Keratinocyte (primary cell): ENCODE results near the gene UHMK1. TPM values are rescaled to one million over a fixed set of nuclear protein-coding genes. Genes with fewer than 3 reads are reported as not detected.
"Not testable (repeated sequence)": the region's sequence is repeated elsewhere in the genome, so short reads cannot be mapped to it uniquely, and the experiment has no call there.

Experiments used
- DNase-seq: peaks from one replicate; pipeline ENCODE4 v3.0.0-alpha.2; 2011; ENCODE audit warnings: low read depth, missing footprints, low spot score
- FAIRE-seq: peaks from 2 replicates; lab custom pipeline; 2011; peaks lifted over from hg19 to GRCh38; lab: Jason Lieb, UNC
- H2AFZ ChIP-seq: 2 replicates; pipeline ENCODE4 v1.6.0; 2012; ENCODE audit warnings: low read length, control low read depth, inconsistent platforms; ENCODE audit not compliant: control insufficient read depth
- H3K27ac ChIP-seq: 2 replicates; pipeline ENCODE4 v1.5.1; 2011; ENCODE audit warnings: low read length; ENCODE audit not compliant: control insufficient read depth, insufficient read depth
- H3K27me3 ChIP-seq: 3 replicates; pipeline ENCODE4 v1.6.0; 2011; ENCODE audit warnings: low read length; ENCODE audit not compliant: control insufficient read depth, insufficient read depth; ENCODE audit errors: extremely low read depth
- H3K36me3 ChIP-seq, 2 experiments: 2 replicates in 1 of 2; 3 replicates in 1 of 2; pipeline ENCODE4 v1.5.1; 2011; ENCODE audit warnings: low read length in 2 of 2, mild to moderate bottlenecking in 1 of 2; ENCODE audit not compliant: control insufficient read depth in 2 of 2, insufficient read depth in 2 of 2; ENCODE audit errors: extremely low read depth in 1 of 2
- H3K4me1 ChIP-seq: 3 replicates; pipeline ENCODE4 v1.5.1; 2011; ENCODE audit warnings: low read length; ENCODE audit not compliant: control insufficient read depth, insufficient read depth; ENCODE audit errors: extremely low read depth
- H3K4me2 ChIP-seq: 3 replicates; pipeline ENCODE4 v1.6.0; 2011; ENCODE audit warnings: low read depth, low read length; ENCODE audit not compliant: control insufficient read depth, insufficient read depth; ENCODE audit errors: extremely low read depth
- H3K4me3 ChIP-seq, 3 experiments: fragments of 200-600 bp in 1 of 3; sonication (generic) in 1 of 3; 2 replicates in 2 of 3; 3 replicates in 1 of 3; pipeline ENCODE4 v1.5.1; 2011 to 2016; ENCODE audit warnings: low read length in 3 of 3, mild to moderate bottlenecking in 3 of 3, control low read depth in 2 of 3, inconsistent platforms in 1 of 3, low read depth in 1 of 3, mixed read lengths in 1 of 3, mixed run types in 1 of 3, moderate library complexity in 1 of 3; ENCODE audit not compliant: control insufficient read depth in 2 of 3, insufficient read depth in 2 of 3; ENCODE audit errors: extremely low read depth in 1 of 3
- H3K79me2 ChIP-seq: 2 replicates; pipeline ENCODE4 v1.6.0; 2012; ENCODE audit warnings: low read length; ENCODE audit not compliant: control insufficient read depth, insufficient read depth
- H3K9ac ChIP-seq: 3 replicates; pipeline ENCODE4 v1.6.0; 2011; ENCODE audit warnings: low read length; ENCODE audit not compliant: control insufficient read depth, insufficient read depth; ENCODE audit errors: extremely low read depth
- H3K9me1 ChIP-seq: 3 replicates; pipeline ENCODE4 v1.6.0; 2011; ENCODE audit warnings: low read length; ENCODE audit not compliant: control insufficient read depth, insufficient read depth; ENCODE audit errors: extremely low read depth
- H3K9me3 ChIP-seq: 2 replicates; pipeline ENCODE4 v1.5.1; 2012; ENCODE audit warnings: low read depth, low read length; ENCODE audit not compliant: control insufficient read depth
- H4K20me1 ChIP-seq: 3 replicates; pipeline ENCODE4 v1.6.0; 2011; ENCODE audit warnings: low read length; ENCODE audit not compliant: control insufficient read depth, insufficient read depth; ENCODE audit errors: extremely low read depth
- EZH2 ChIP-seq: IDR thresholded peaks from one replicate; pipeline ENCODE4 v1.6.1; 2012; ENCODE audit warnings: inconsistent platforms, mild to moderate bottlenecking, low read length, moderate library complexity
- dilution Hi-C: fragments of 300-500 bp; cut with MboI; formaldehyde crosslinking; loops from one replicate; pipeline ENCODE4 v1.7.0; 2020; ENCODE audit warnings: low sequenced_read_pairs; ENCODE audit not compliant: extremely low pct_ligation_motif_present
- polyA plus RNA-seq, 5 experiments: library from polyadenylated mRNA; depleted of rRNA in 3 of 5; stranded (reverse) in 3 of 5; stranded (forward) in 1 of 5; unstranded in 1 of 5; fragments of >200 nt; gene quantifications; 1 replicate in 1 of 5; 2 replicates in 3 of 5; 3 replicates in 1 of 5; pipeline versions ENCODE4 v1.2.1 to v1.2.3, GENCODE V29; 2011 to 2012; ENCODE audit warnings: missing spikeins in 2 of 5, low read depth in 1 of 5, low replicate concordance in 1 of 5
- TF ChIP-seq, protein P1 (sequence below), 3 experiments: IDR thresholded peaks in 1 of 3; conservative IDR thresholded peaks in 1 of 3; optimal IDR thresholded peaks in 1 of 3; 2 replicates in 2 of 3; 3 replicates in 1 of 3; pipeline versions ENCODE3 to v1.5.1; 2011; ENCODE audit warnings: low read length in 3 of 3, mild to moderate bottlenecking in 3 of 3, moderate library complexity in 2 of 3, control low read depth in 1 of 3, inconsistent platforms in 1 of 3; ENCODE audit not compliant: insufficient read depth in 2 of 3; ENCODE audit errors: extremely low read depth in 1 of 3

Gene UHMK1
- polyA plus RNA-seq, 1 donor (not counting 4 experiments of a cell fraction or from before 2014, with no cell fraction given) = 45.1 TPM

DNA sequence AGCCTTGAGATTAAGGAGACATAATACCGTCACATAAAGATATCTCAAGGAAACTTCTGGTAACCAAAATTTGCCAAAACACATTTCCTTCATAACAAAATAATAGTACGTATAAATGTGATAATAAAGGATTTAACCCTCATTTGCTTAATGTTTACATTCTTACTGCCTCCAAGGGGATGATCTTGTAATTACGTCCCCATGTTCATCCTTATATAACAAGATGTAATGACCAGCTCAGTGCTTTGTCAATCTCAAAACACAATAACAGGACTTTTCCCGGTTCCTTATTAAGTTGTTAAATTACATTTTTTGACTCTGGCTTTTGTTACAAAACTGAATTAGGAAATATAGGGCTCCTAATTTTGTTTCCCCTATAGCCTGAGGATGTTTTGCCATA, 41.3 kb upstream of the UHMK1 start:
- Histone ChIP-seq H3K79me2 (no peaks in the 10 kb centered on the region), H4K20me1 (no peaks in the 10 kb centered on the region), H3K4me2 (no peak overlapping the region), H3K4me1 (no peaks in the 10 kb centered on the region), H3K27me3 (no peaks in the 10 kb centered on the region), H3K4me3 (no peak overlapping the region), H3K27ac (no peak overlapping the region), H3K36me3 (no peaks in the 10 kb centered on the region), H3K9me3 (no peaks in the 10 kb centered on the region), H2AFZ (no peak overlapping the region), H3K9me1 (no peaks in the 10 kb centered on the region), H3K9ac (no peak overlapping the region)
- no peak for DNase-seq
- no peak for TF ChIP-seq EZH2
- TF ChIP-seq, protein P1, sequence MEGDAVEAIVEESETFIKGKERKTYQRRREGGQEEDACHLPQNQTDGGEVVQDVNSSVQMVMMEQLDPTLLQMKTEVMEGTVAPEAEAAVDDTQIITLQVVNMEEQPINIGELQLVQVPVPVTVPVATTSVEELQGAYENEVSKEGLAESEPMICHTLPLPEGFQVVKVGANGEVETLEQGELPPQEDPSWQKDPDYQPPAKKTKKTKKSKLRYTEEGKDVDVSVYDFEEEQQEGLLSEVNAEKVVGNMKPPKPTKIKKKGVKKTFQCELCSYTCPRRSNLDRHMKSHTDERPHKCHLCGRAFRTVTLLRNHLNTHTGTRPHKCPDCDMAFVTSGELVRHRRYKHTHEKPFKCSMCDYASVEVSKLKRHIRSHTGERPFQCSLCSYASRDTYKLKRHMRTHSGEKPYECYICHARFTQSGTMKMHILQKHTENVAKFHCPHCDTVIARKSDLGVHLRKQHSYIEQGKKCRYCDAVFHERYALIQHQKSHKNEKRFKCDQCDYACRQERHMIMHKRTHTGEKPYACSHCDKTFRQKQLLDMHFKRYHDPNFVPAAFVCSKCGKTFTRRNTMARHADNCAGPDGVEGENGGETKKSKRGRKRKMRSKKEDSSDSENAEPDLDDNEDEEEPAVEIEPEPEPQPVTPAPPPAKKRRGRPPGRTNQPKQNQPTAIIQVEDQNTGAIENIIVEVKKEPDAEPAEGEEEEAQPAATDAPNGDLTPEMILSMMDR (optimal IDR thresholded peaks at IDR 0.05 in 1 of 3, IDR thresholded peaks at IDR 0.05 in 1 of 3, conservative IDR thresholded peaks at IDR 0.05 in 1 of 3; ENCODE audit: extremely low read depth in 1 of 3, insufficient read depth in 2 of 3, low read length in 3 of 3) = no peak
- no peak for FAIRE-seq
- dilution Hi-C loops = no loop called here

DNA sequence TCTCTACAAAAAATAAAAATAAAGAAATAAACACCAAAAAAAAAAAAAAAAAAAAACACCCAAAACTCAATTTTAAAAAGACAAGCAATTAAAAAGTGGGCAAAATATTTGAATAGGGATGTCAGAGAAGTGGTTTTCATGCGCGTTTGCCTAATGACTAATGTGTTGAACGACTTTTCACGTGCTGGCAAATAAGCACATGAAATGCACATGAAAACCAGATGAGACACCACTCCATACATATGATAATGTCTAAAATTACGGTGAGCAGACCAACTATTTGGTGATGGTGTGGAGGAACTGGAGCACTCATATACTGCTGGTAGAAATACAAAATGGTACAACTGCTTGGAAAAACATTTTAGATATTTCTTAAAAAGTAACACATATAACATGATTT, 39.4 kb upstream of the UHMK1 start:
- Histone ChIP-seq H3K27ac (no peak overlapping the region), H3K4me3 (no peak overlapping the region), H3K4me2 (no peak overlapping the region), H3K4me1 (no peaks in the 10 kb centered on the region), H3K79me2 (no peaks in the 10 kb centered on the region), H3K9ac (no peak overlapping the region), H3K9me3 (no peaks in the 10 kb centered on the region), H3K36me3 (no peaks in the 10 kb centered on the region), H3K9me1 (no peaks in the 10 kb centered on the region), H4K20me1 (no peaks in the 10 kb centered on the region), H2AFZ (no peak overlapping the region), H3K27me3 (no peaks in the 10 kb centered on the region)
- dilution Hi-C loops = no loop called here
- no peak for TF ChIP-seq EZH2
- TF ChIP-seq, protein P1 (optimal IDR thresholded peaks at IDR 0.05 in 1 of 3, IDR thresholded peaks at IDR 0.05 in 1 of 3, conservative IDR thresholded peaks at IDR 0.05 in 1 of 3; ENCODE audit: extremely low read depth in 1 of 3, insufficient read depth in 2 of 3, low read length in 3 of 3) = no peak
- FAIRE-seq (no peak), DNase-seq (no peak)

DNA sequence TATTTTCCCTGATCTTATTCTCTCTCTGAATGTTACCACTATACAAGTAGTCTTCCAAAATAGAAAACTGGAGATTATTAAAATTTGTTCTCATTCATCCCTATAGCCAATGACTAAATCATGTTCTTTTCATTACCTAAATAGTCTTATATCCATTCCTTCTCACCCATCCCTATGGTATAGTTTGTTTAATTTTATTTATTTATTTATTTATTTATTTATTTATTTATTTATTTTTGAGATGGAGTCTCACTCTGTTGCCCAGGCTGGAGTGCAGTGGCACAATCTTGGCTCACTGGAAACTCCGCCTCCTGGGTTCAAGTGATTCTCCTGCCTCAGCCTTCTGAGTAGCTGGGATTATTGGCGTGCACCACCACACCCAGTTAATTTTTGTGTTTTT, 35.2 kb upstream of the UHMK1 start:
- H2AFZ ChIP-seq, H3K4me3 ChIP-seq, H3K9ac ChIP-seq, H3K27me3 ChIP-seq, H3K4me1 ChIP-seq, FAIRE-seq, H4K20me1 ChIP-seq, H3K36me3 ChIP-seq, dilution Hi-C loops, H3K9me1 ChIP-seq, H3K4me2 ChIP-seq, H3K79me2 ChIP-seq, DNase-seq, H3K27ac ChIP-seq, H3K9me3 ChIP-seq: not testable (repeated sequence)
